SW480 (cell line): ENCODE data around the gene NCOR2.
A peak's percentile ranks its signal among the peaks of the same experiment; 100 is the strongest.

Experiments used
- DNase-seq: peaks from one replicate; pipeline ENCODE4 v3.0.0-alpha.2; 2016; ENCODE audit warnings: low spot score

NCOR2 gene

GRCh38 chr12:124544311-124544970 lies 23.0 kb downstream of the NCOR2 start:
- no peak for DNase-seq

- no peak for DNase-seq
These were observed 23.7 kb downstream of the NCOR2 start for GRCh38 chr12:124543590-124544310.

GRCh38 chr12:124543052-124543589 lies 24.3 kb downstream of the NCOR2 start:
- peak; percentile 41 for DNase-seq

GRCh38 chr12:124542021-124542949 lies 25.1 kb downstream of the NCOR2 start:
- no peak for DNase-seq

GRCh38 chr12:124541322-124541721 lies 26.1 kb downstream of the NCOR2 start:
- DNase-seq, result no peak

GRCh38 chr12:124539084-124540041 lies 28.0 kb downstream of the NCOR2 start:
- DNase-seq, result no peak

- no peak for DNase-seq
These were observed 29.0 kb downstream of the NCOR2 start for GRCh38 chr12:124538194-124539082.

GRCh38 chr12:124537525-124538193 lies 29.8 kb downstream of the NCOR2 start:
- DNase-seq, result no peak

- no peak for DNase-seq
These were observed 30.8 kb downstream of the NCOR2 start for GRCh38 chr12:124536641-124537040.

GRCh38 chr12:124534776-124535740 lies 32.4 kb downstream of the NCOR2 start:
- no peak for DNase-seq

- no peak for DNase-seq
These were observed 34.0 kb downstream of the NCOR2 start for GRCh38 chr12:124533456-124533855.

GRCh38 chr12:124532967-124533366 lies 34.4 kb downstream of the NCOR2 start:
- DNase-seq, result no peak

- no peak for DNase-seq
These were observed 35.1 kb downstream of the NCOR2 start for GRCh38 chr12:124532331-124532750.

GRCh38 chr12:124531906-124532305 lies 35.5 kb downstream of the NCOR2 start:
- no peak for DNase-seq

- DNase-seq, result no peak
These were observed 36.1 kb downstream of the NCOR2 start for GRCh38 chr12:124531281-124531745.

- DNase-seq, result no peak
These were observed 36.7 kb downstream of the NCOR2 start for GRCh38 chr12:124530637-124531263.

- DNase-seq, result no peak
These were observed 37.7 kb downstream of the NCOR2 start for GRCh38 chr12:124529565-124530276.
